H1 (cell line): ENCODE results near the gene PLOD1. TPM values are rescaled to one million over a fixed set of nuclear protein-coding genes. Genes with fewer than 3 reads are reported as not detected.

ENCODE experiments used
- EP300 ChIP-seq, 2 experiments: IDR thresholded peaks; 1 replicate in 1 of 2; 2 replicates in 1 of 2; pipeline ENCODE4 v1.6.1; 2011 to 2012; ENCODE audit warnings: low read depth in 2 of 2, low read length in 2 of 2, mild to moderate bottlenecking in 2 of 2, borderline replicate concordance in 1 of 2, inconsistent platforms in 1 of 2, moderate library complexity in 1 of 2
- polyA plus RNA-seq, 7 experiments: library from polyadenylated mRNA; depleted of rRNA in 3 of 7; stranded (reverse) in 5 of 7; unstranded in 2 of 7; fragments of >200 nt in 5 of 7; fragments of 200-250 nt in 2 of 7; gene quantifications; 1 replicate in 5 of 7; 2 replicates in 1 of 7; 4 replicates in 1 of 7; pipeline versions ENCODE4 v1.2.1 to v1.2.3, GENCODE V29; 2011 to 2013; ENCODE audit warnings: missing spikeins in 2 of 7, mixed read lengths in 2 of 7
- total RNA-seq: library from RNA; stranded (reverse); fragmentation: NEBNext Ultra II Directional; extraction: Animal tissue kit (Norgen Biotek cat#: 25700); gene quantifications from 2 replicates; pipeline ENCODE4 v1.2.1, GENCODE V29; 2021
- TF ChIP-seq, protein P1 (sequence below): fragments of 300-600 bp; sonication (generic); IDR thresholded peaks from 2 replicates; pipeline ENCODE4 v1.7.1; 2012; ENCODE audit warnings: low read length, moderate library complexity, mild to moderate bottlenecking, inconsistent platforms; ENCODE audit not compliant: insufficient replicate concordance

PLOD1 gene
- total and polyA plus RNA-seq, 2 of the 8 experiments (the other 6 are each of a cell fraction or from before 2014, with no cell fraction given) = 44.9 to 51.8 TPM

DNA sequence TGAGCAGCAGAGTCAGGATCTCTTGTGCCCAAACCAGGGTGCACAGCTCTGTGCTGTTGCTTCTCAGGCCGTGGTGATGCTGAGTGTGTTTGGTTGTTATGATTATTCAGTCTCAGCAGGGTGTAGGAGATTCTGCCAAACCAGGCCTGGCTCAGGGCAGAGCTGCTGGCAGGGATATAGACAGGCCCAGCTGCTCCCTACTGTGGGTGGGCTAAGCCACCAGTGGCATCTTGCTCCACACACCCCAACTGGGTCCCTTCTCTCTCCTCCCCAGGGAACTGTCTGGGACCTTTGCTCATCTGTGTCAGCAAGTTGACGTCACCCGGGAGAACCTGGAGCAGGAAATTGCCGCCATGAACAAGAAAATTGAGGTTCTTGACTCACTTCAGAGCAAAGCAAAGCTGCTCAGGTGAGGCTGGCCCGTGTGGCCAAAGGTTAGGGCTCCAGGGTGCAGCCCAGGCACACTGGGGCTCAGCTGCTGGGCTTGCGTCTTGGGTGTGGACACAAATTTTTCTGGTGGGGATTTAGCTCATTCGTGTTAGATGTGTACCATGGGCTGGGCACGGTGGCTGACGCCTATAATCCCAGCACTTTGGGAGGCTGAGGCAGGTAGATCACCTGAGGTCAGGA, 74.9 kb downstream of the PLOD1 start (continued):
- TF ChIP-seq, protein P1, sequence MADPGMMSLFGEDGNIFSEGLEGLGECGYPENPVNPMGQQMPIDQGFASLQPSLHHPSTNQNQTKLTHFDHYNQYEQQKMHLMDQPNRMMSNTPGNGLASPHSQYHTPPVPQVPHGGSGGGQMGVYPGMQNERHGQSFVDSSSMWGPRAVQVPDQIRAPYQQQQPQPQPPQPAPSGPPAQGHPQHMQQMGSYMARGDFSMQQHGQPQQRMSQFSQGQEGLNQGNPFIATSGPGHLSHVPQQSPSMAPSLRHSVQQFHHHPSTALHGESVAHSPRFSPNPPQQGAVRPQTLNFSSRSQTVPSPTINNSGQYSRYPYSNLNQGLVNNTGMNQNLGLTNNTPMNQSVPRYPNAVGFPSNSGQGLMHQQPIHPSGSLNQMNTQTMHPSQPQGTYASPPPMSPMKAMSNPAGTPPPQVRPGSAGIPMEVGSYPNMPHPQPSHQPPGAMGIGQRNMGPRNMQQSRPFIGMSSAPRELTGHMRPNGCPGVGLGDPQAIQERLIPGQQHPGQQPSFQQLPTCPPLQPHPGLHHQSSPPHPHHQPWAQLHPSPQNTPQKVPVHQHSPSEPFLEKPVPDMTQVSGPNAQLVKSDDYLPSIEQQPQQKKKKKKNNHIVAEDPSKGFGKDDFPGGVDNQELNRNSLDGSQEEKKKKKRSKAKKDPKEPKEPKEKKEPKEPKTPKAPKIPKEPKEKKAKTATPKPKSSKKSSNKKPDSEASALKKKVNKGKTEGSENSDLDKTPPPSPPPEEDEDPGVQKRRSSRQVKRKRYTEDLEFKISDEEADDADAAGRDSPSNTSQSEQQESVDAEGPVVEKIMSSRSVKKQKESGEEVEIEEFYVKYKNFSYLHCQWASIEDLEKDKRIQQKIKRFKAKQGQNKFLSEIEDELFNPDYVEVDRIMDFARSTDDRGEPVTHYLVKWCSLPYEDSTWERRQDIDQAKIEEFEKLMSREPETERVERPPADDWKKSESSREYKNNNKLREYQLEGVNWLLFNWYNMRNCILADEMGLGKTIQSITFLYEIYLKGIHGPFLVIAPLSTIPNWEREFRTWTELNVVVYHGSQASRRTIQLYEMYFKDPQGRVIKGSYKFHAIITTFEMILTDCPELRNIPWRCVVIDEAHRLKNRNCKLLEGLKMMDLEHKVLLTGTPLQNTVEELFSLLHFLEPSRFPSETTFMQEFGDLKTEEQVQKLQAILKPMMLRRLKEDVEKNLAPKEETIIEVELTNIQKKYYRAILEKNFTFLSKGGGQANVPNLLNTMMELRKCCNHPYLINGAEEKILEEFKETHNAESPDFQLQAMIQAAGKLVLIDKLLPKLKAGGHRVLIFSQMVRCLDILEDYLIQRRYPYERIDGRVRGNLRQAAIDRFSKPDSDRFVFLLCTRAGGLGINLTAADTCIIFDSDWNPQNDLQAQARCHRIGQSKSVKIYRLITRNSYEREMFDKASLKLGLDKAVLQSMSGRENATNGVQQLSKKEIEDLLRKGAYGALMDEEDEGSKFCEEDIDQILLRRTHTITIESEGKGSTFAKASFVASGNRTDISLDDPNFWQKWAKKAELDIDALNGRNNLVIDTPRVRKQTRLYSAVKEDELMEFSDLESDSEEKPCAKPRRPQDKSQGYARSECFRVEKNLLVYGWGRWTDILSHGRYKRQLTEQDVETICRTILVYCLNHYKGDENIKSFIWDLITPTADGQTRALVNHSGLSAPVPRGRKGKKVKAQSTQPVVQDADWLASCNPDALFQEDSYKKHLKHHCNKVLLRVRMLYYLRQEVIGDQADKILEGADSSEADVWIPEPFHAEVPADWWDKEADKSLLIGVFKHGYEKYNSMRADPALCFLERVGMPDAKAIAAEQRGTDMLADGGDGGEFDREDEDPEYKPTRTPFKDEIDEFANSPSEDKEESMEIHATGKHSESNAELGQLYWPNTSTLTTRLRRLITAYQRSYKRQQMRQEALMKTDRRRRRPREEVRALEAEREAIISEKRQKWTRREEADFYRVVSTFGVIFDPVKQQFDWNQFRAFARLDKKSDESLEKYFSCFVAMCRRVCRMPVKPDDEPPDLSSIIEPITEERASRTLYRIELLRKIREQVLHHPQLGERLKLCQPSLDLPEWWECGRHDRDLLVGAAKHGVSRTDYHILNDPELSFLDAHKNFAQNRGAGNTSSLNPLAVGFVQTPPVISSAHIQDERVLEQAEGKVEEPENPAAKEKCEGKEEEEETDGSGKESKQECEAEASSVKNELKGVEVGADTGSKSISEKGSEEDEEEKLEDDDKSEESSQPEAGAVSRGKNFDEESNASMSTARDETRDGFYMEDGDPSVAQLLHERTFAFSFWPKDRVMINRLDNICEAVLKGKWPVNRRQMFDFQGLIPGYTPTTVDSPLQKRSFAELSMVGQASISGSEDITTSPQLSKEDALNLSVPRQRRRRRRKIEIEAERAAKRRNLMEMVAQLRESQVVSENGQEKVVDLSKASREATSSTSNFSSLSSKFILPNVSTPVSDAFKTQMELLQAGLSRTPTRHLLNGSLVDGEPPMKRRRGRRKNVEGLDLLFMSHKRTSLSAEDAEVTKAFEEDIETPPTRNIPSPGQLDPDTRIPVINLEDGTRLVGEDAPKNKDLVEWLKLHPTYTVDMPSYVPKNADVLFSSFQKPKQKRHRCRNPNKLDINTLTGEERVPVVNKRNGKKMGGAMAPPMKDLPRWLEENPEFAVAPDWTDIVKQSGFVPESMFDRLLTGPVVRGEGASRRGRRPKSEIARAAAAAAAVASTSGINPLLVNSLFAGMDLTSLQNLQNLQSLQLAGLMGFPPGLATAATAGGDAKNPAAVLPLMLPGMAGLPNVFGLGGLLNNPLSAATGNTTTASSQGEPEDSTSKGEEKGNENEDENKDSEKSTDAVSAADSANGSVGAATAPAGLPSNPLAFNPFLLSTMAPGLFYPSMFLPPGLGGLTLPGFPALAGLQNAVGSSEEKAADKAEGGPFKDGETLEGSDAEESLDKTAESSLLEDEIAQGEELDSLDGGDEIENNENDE = no peak
- TF ChIP-seq EP300 (IDR thresholded peaks at IDR 0.05; ENCODE audit: borderline replicate concordance in 1 of 2, low read depth in 2 of 2, low read length in 2 of 2) = no peak
- TF ChIP-seq, all 59 proteins: peak for 0
